Mammary epithelial cell (primary cell): ENCODE data around the gene SLC36A2.

Source experiments
- CTCF ChIP-seq, 2 donors: IDR thresholded peaks in 1 of 2; conservative IDR thresholded peaks in 1 of 2; 2 replicates each; pipeline ENCODE4 v1.5.1; 2011 to 2012; ENCODE audit warnings: inconsistent platforms in 2 of 2, low read length in 2 of 2, mild to moderate bottlenecking in 2 of 2, control low read depth in 1 of 2, low read depth in 1 of 2; ENCODE audit not compliant: insufficient read depth in 1 of 2; ENCODE audit errors: extremely low read depth in 1 of 2
- EZH2 ChIP-seq: IDR thresholded peaks from 2 replicates; pipeline ENCODE4 v1.6.1; 2012; ENCODE audit warnings: low read length, inconsistent platforms, borderline replicate concordance

GRCh38 chr5:151327585-151327984 lies 19.8 kb downstream of the SLC36A2 start:
- no peak for TF ChIP-seq CTCF (conservative IDR thresholded peaks at IDR 0.05 in 1 of 2, IDR thresholded peaks at IDR 0.05 in 1 of 2; ENCODE audit: extremely low read depth in 1 of 2, insufficient read depth in 1 of 2, low read depth in 1 of 2, low read length in 2 of 2)
- no peak for TF ChIP-seq EZH2
